ENCODE data around the gene EWSR1.
A peak's percentile ranks its signal among the peaks of the same experiment; 100 is the strongest.
"Not testable (repeated sequence)": the region's sequence is repeated elsewhere in the genome, so short reads cannot be mapped to it uniquely, and the experiment has no call there.

The EWSR1 gene

GRCh38 chr22:29245626-29246385, 22.3 kb upstream of the EWSR1 start:
- DNase-seq (ENCODE audit: low read depth in 3 of 3), result peak; percentile 49 to 51 (median 50)

- not testable (repeated sequence) for DNase-seq (ENCODE audit: low read depth in 3 of 3)
Observed at GRCh38 chr22:29247891-29248290, 20.2 kb upstream of the EWSR1 start.

GRCh38 chr22:29251265-29251664, 16.8 kb upstream of the EWSR1 start:
- DNase-seq (ENCODE audit: low read depth in 3 of 3), result no peak

- no peak for DNase-seq (ENCODE audit: low read depth in 3 of 3)
Observed at GRCh38 chr22:29251981-29252911, 15.8 kb upstream of the EWSR1 start.

- no peak for DNase-seq (ENCODE audit: low read depth in 3 of 3)
Observed at GRCh38 chr22:29253561-29254285, 14.3 kb upstream of the EWSR1 start.

- no peak for DNase-seq (ENCODE audit: low read depth in 3 of 3)
Observed at GRCh38 chr22:29254286-29254660, 13.8 kb upstream of the EWSR1 start.

GRCh38 chr22:29255064-29255621, 12.9 kb upstream of the EWSR1 start:
- no peak for DNase-seq (ENCODE audit: low read depth in 3 of 3)

- no peak for DNase-seq (ENCODE audit: low read depth in 3 of 3)
Observed at GRCh38 chr22:29256606-29257325, 11.3 kb upstream of the EWSR1 start.

- DNase-seq (ENCODE audit: low read depth in 3 of 3), result no peak
Observed at GRCh38 chr22:29257751-29258181, 10.3 kb upstream of the EWSR1 start.

GRCh38 chr22:29258407-29259252, 9.4 kb upstream of the EWSR1 start:
- DNase-seq (ENCODE audit: low read depth in 3 of 3), result no peak

GRCh38 chr22:29259253-29259899, 8.7 kb upstream of the EWSR1 start:
- no peak for DNase-seq (ENCODE audit: low read depth in 3 of 3)

- no peak for DNase-seq (ENCODE audit: low read depth in 3 of 3)
Observed at GRCh38 chr22:29260031-29260560, 8.0 kb upstream of the EWSR1 start.

- DNase-seq (ENCODE audit: low read depth in 3 of 3), result no peak
Observed at GRCh38 chr22:29260601-29261315, 7.3 kb upstream of the EWSR1 start.

GRCh38 chr22:29263791-29264276, 4.2 kb upstream of the EWSR1 start:
- DNase-seq (ENCODE audit: low read depth in 3 of 3), result no peak

- DNase-seq (ENCODE audit: low read depth in 3 of 3), result no peak
Observed at GRCh38 chr22:29265305-29265704, 2.8 kb upstream of the EWSR1 start.

- no peak for DNase-seq (ENCODE audit: low read depth in 3 of 3)
Observed at GRCh38 chr22:29265929-29266328, 2.1 kb upstream of the EWSR1 start.

GRCh38 chr22:29266564-29267461, 1.3 kb upstream of the EWSR1 start:
- DNase-seq (ENCODE audit: low read depth in 3 of 3), result no peak

- no peak for DNase-seq (ENCODE audit: low read depth in 3 of 3)
Observed at GRCh38 chr22:29267462-29267857, 608 bp upstream of the EWSR1 start.
